HG03103 (cell line): ENCODE results near the gene CAPS2.

Source experiments
- ATAC-seq: cut with Tn5 transposase; IDR thresholded peaks from one replicate; pipeline ENCODE4 v1.9.1; 2021; ENCODE audit warnings: low read depth; ENCODE audit not compliant: unreplicated experiment

Gene CAPS2

GRCh38 chr12:75305412-75306332 is 24.5 kb downstream of the CAPS2 start:
- ATAC-seq = no peak

- ATAC-seq = no peak
Measured at GRCh38 chr12:75302781-75303180, 27.3 kb downstream of the CAPS2 start.

GRCh38 chr12:75302225-75302624 is 27.9 kb downstream of the CAPS2 start:
- ATAC-seq = no peak

- no peak for ATAC-seq
Measured at GRCh38 chr12:75294797-75295196, 35.3 kb downstream of the CAPS2 start.

GRCh38 chr12:75294336-75294735 is 35.8 kb downstream of the CAPS2 start:
- ATAC-seq = no peak

GRCh38 chr12:75291014-75291413 is 39.1 kb downstream of the CAPS2 start:
- ATAC-seq = no peak

GRCh38 chr12:75289753-75290152 is 40.4 kb downstream of the CAPS2 start:
- ATAC-seq = no peak

GRCh38 chr12:75288860-75289259 is 41.3 kb downstream of the CAPS2 start:
- no peak for ATAC-seq

GRCh38 chr12:75275702-75276101 is 54.4 kb downstream of the CAPS2 start:
- no peak for ATAC-seq

GRCh38 chr12:75271576-75271975 is 58.5 kb downstream of the CAPS2 start:
- ATAC-seq = no peak

GRCh38 chr12:75270157-75270556 is 60.0 kb downstream of the CAPS2 start:
- ATAC-seq = no peak

GRCh38 chr12:75269209-75269608 is 60.9 kb downstream of the CAPS2 start:
- ATAC-seq = no peak

GRCh38 chr12:75260316-75260715 is 69.8 kb downstream of the CAPS2 start:
- no peak for ATAC-seq

- no peak for ATAC-seq
Measured at GRCh38 chr12:75259143-75259542, 71.0 kb downstream of the CAPS2 start.

- ATAC-seq = no peak
Measured at GRCh38 chr12:75257510-75257909, 72.6 kb downstream of the CAPS2 start.

- ATAC-seq = no peak
Measured at GRCh38 chr12:75245108-75245507, 85.0 kb downstream of the CAPS2 start.

GRCh38 chr12:75239987-75240386 is 90.1 kb downstream of the CAPS2 start:
- peak; percentile 96 for ATAC-seq

- no peak for ATAC-seq
Measured at GRCh38 chr12:75236206-75236605, 93.9 kb downstream of the CAPS2 start.

- ATAC-seq = no peak
Measured at GRCh38 chr12:75227132-75227531, 103.0 kb downstream of the CAPS2 start.
